ENCODE data around the gene CFAP97D2. TPM values are rescaled to one million over a fixed set of nuclear protein-coding genes. Genes with fewer than 3 reads are reported as not detected.
"Not testable (repeated sequence)": the region's sequence is repeated elsewhere in the genome, so short reads cannot be mapped to it uniquely, and the experiment has no call there.

The CFAP97D2 gene
- total RNA-seq, 1 donor from 2014 or later: not detected

- Mint-ChIP-seq H3K9me3 (ENCODE audit: unreplicated experiment) (no peaks in the 10 kb centered on the region), H3K36me3 (ENCODE audit: low read depth, unreplicated experiment) (peaks cover 14% of the 10 kb centered on the region), H3K4me3 (ENCODE audit: unreplicated experiment) (peak overlapping the region; percentile 100), H3K4me1 (ENCODE audit: unreplicated experiment) (peaks cover 56% of the 10 kb centered on the region), H3K27me3 (ENCODE audit: unreplicated experiment) (peaks cover 25% of the 10 kb centered on the region), H3K27ac (ENCODE audit: unreplicated experiment) (peak overlapping the region; percentile 97)
- no peak for DNase-seq (ENCODE audit: low spot score)
- TF ChIP-seq CTCF (IDR thresholded peaks at IDR 0.05; ENCODE audit: unreplicated experiment): no peak
Measured at GRCh38 chr13:114131583-114132418, 47.3 kb upstream of the CFAP97D2 start.

- Mint-ChIP-seq H3K4me3 (ENCODE audit: unreplicated experiment) (peak within 1 kb of the TSS; percentile 100), H3K36me3 (ENCODE audit: low read depth, unreplicated experiment) (peaks cover 17% of the 10 kb centered on the region), H3K9me3 (ENCODE audit: unreplicated experiment) (no peaks in the 10 kb centered on the region), H3K4me1 (ENCODE audit: unreplicated experiment) (peaks cover 48% of the 10 kb centered on the region), H3K27ac (ENCODE audit: unreplicated experiment) (peak within 1 kb of the TSS; percentile 97), H3K27me3 (ENCODE audit: unreplicated experiment) (peaks cover 17% of the 10 kb centered on the region)
- peak; percentile 83 for DNase-seq (ENCODE audit: low spot score)
- TF ChIP-seq CTCF (IDR thresholded peaks at IDR 0.05; ENCODE audit: unreplicated experiment): no peak
Measured at GRCh38 chr13:114132419-114133121, 46.5 kb upstream of the CFAP97D2 start, which contains the start of gene RASA3. Gene RASA3, minus strand, starts transcription at chr13:114132623. Its CDS starts 134 bp downstream, at chr13:114132489.

GRCh38 chr13:114133126-114133525, 45.9 kb upstream of the CFAP97D2 start:
- Mint-ChIP-seq H3K4me1 (ENCODE audit: unreplicated experiment) (peaks cover 43% of the 10 kb centered on the region), H3K27me3 (ENCODE audit: unreplicated experiment) (peaks cover 16% of the 10 kb centered on the region), H3K36me3 (ENCODE audit: low read depth, unreplicated experiment) (peaks cover 21% of the 10 kb centered on the region)
- H3K4me3 Mint-ChIP-seq (ENCODE audit: unreplicated experiment); H3K27ac Mint-ChIP-seq (ENCODE audit: unreplicated experiment); DNase-seq (ENCODE audit: low spot score); H3K9me3 Mint-ChIP-seq (ENCODE audit: unreplicated experiment): not testable (repeated sequence)

- Mint-ChIP-seq H3K36me3 (ENCODE audit: low read depth, unreplicated experiment) (peaks cover 21% of the 10 kb centered on the region), H3K4me1 (ENCODE audit: unreplicated experiment) (peaks cover 38% of the 10 kb centered on the region), H3K27me3 (ENCODE audit: unreplicated experiment) (peaks cover 16% of the 10 kb centered on the region), H3K4me3 (ENCODE audit: unreplicated experiment) (peak overlapping the region; percentile 56)
- not testable (repeated sequence) for H3K27ac Mint-ChIP-seq (ENCODE audit: unreplicated experiment); H3K9me3 Mint-ChIP-seq (ENCODE audit: unreplicated experiment); DNase-seq (ENCODE audit: low spot score)
Measured at GRCh38 chr13:114133552-114133951, 45.5 kb upstream of the CFAP97D2 start.

GRCh38 chr13:114134111-114134943, 44.7 kb upstream of the CFAP97D2 start:
- no peak for TF ChIP-seq CTCF (IDR thresholded peaks at IDR 0.05; ENCODE audit: unreplicated experiment)
- H3K36me3 Mint-ChIP-seq (ENCODE audit: low read depth, unreplicated experiment): peaks cover 21% of the 10 kb centered on the region
- H3K9me3 Mint-ChIP-seq (ENCODE audit: unreplicated experiment): no peaks in the 10 kb centered on the region
- no peak for DNase-seq (ENCODE audit: low spot score)
- H3K4me3 Mint-ChIP-seq (ENCODE audit: unreplicated experiment): peak overlapping the region; percentile 56
- peak overlapping the region; percentile 1 for H3K27ac Mint-ChIP-seq (ENCODE audit: unreplicated experiment)
- H3K4me1 Mint-ChIP-seq (ENCODE audit: unreplicated experiment): peaks cover 32% of the 10 kb centered on the region
- peaks cover 15% of the 10 kb centered on the region for H3K27me3 Mint-ChIP-seq (ENCODE audit: unreplicated experiment)
